HG03196 (cell line): Measurements from ENCODE around the gene TARS2.

Experiments used
- ATAC-seq: cut with Tn5 transposase; IDR thresholded peaks from one replicate; pipeline ENCODE4 v1.9.1; 2021; ENCODE audit not compliant: unreplicated experiment

TARS2 gene

GRCh38 chr1:150486966-150487762, at the start of gene TARS2:
TSS of gene TARS2 (plus strand) at chr1:150487419. CDS start at chr1:150487451, 32 bp downstream.
- ATAC-seq: peak; percentile 99

GRCh38 chr1:150441121-150441520, 46.1 kb upstream of the TARS2 start:
- no peak for ATAC-seq

- no peak for ATAC-seq
These were observed 43.0 kb upstream of the TARS2 start for GRCh38 chr1:150444232-150444631.

- no peak for ATAC-seq
These were observed 31.0 kb upstream of the TARS2 start for GRCh38 chr1:150456146-150456647.

GRCh38 chr1:150464422-150464826, 22.8 kb upstream of the TARS2 start:
- no peak for ATAC-seq

GRCh38 chr1:150466964-150467363, 20.3 kb upstream of the TARS2 start:
- ATAC-seq: no peak

- no peak for ATAC-seq
These were observed 17.9 kb upstream of the TARS2 start for GRCh38 chr1:150469291-150469690.

- ATAC-seq: no peak
These were observed 14.5 kb upstream of the TARS2 start for GRCh38 chr1:150472601-150473200.

- ATAC-seq: no peak
These were observed 13.6 kb upstream of the TARS2 start for GRCh38 chr1:150473659-150474058.

- no peak for ATAC-seq
These were observed 12.3 kb upstream of the TARS2 start for GRCh38 chr1:150474869-150475268.

GRCh38 chr1:150476754-150477153, 10.5 kb upstream of the TARS2 start:
- no peak for ATAC-seq

GRCh38 chr1:150477320-150477719, 9.9 kb upstream of the TARS2 start:
- ATAC-seq: no peak

- no peak for ATAC-seq
These were observed 9.5 kb upstream of the TARS2 start for GRCh38 chr1:150477733-150478132.

- no peak for ATAC-seq
These were observed 7.8 kb upstream of the TARS2 start for GRCh38 chr1:150479370-150479769.

- no peak for ATAC-seq
These were observed 7.3 kb upstream of the TARS2 start for GRCh38 chr1:150479927-150480352.

GRCh38 chr1:150484431-150484830, 2.8 kb upstream of the TARS2 start:
- no peak for ATAC-seq

- ATAC-seq: no peak
These were observed 2.4 kb upstream of the TARS2 start for GRCh38 chr1:150484861-150485260.

GRCh38 chr1:150487763-150488115, 520 bp downstream of the TARS2 start:
- ATAC-seq: no peak

- no peak for ATAC-seq
These were observed 6.0 kb downstream of the TARS2 start for GRCh38 chr1:150493175-150493574.

GRCh38 chr1:150498342-150498741, 11.1 kb downstream of the TARS2 start:
- ATAC-seq: no peak

- ATAC-seq: no peak
These were observed 18.2 kb downstream of the TARS2 start for GRCh38 chr1:150505431-150505830.
